Thyroid gland (tissue), 4 donors: ENCODE measurements around the gene LHFPL4.

ENCODE experiments used
- CTCF ChIP-seq, 6 experiments: fragments of 200-600 bp in 3 of 6; fragments of 450-650 bp in 3 of 6; sonication (generic) in 3 of 6; IDR thresholded peaks; one replicate each; pipeline ENCODE4 v1.5.1; 2016 to 2019; ENCODE audit warnings: antibody characterized with exemption in 6 of 6, mild to moderate bottlenecking in 2 of 6, inconsistent platforms in 1 of 6, moderate library complexity in 1 of 6
- POLR2A ChIP-seq, 2 donors: fragments of 450-650 bp; IDR thresholded peaks; one replicate each; pipeline ENCODE4 v1.6.1; 2017; ENCODE audit warnings: antibody characterized with exemption in 2 of 2, mild to moderate bottlenecking in 2 of 2, moderate library complexity in 1 of 2

- TF ChIP-seq CTCF (IDR thresholded peaks at IDR 0.05) (no peak), POLR2A (IDR thresholded peaks at IDR 0.05) (no peak)
These were observed 105.0 kb downstream of the LHFPL4 start for GRCh38 chr3:9448643-9449042.
